Body of pancreas (tissue), 4 donors: ENCODE measurements around the gene RANBP3L.

ENCODE experiments used
- POLR2A ChIP-seq, 3 donors: fragments of 450-650 bp; IDR thresholded peaks; one replicate each; pipeline ENCODE4 v1.6.1; 2016; ENCODE audit warnings: antibody characterized with exemption in 3 of 3, mild to moderate bottlenecking in 2 of 3
- TF ChIP-seq, protein P1 (sequence below), 7 experiments: fragments of 450-650 bp in 4 of 7; fragments of 200-600 bp in 3 of 7; sonication (generic) in 3 of 7; IDR thresholded peaks; one replicate each; pipeline ENCODE4 v1.5.1; 2016 to 2019; ENCODE audit warnings: antibody characterized with exemption in 7 of 7

DNA sequence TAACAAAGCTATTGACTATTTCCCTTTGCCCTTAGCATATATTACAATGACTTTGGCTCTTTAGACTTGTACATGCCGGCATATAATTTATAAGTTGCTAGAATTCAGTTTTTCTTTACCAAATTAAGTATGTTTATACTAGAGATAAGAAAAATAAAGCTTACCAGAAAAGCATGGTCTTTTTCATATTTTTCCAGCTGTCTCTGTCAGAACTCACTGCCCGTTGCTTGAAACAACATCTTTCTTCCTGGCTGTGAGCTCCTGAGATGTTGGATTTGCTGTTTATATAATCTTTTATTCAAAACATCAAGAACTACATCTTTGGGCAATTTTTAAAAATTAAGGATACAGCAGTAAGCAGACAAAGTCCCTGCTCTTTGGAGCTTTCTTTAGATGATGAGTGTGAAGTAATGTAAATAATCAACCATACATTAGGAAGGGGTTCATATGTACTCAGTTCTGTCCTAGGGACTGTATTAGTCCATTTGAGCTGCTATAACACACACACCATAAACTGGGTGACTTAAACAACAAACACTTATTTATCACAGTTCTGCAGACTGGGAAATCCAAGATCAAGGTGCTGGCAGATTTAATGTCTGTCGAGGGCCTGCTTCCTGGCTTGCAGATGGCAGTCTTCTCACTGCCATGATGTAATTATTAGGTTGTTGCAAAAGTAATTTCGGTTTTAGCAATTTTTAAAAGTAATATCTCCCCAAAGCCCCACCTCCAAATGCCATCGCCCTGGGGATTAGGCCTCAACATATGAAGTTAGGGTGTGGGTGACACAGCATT, 45.4 kb upstream of the RANBP3L start:
- TF ChIP-seq POLR2A (IDR thresholded peaks at IDR 0.05): no peak
- TF ChIP-seq, protein P1, sequence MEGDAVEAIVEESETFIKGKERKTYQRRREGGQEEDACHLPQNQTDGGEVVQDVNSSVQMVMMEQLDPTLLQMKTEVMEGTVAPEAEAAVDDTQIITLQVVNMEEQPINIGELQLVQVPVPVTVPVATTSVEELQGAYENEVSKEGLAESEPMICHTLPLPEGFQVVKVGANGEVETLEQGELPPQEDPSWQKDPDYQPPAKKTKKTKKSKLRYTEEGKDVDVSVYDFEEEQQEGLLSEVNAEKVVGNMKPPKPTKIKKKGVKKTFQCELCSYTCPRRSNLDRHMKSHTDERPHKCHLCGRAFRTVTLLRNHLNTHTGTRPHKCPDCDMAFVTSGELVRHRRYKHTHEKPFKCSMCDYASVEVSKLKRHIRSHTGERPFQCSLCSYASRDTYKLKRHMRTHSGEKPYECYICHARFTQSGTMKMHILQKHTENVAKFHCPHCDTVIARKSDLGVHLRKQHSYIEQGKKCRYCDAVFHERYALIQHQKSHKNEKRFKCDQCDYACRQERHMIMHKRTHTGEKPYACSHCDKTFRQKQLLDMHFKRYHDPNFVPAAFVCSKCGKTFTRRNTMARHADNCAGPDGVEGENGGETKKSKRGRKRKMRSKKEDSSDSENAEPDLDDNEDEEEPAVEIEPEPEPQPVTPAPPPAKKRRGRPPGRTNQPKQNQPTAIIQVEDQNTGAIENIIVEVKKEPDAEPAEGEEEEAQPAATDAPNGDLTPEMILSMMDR (IDR thresholded peaks at IDR 0.05): no peak
